ENCODE measurements around the gene MED29. TPM values are rescaled to one million over a fixed set of nuclear protein-coding genes. Genes with fewer than 3 reads are reported as not detected.

MED29 gene
- total RNA-seq, 2 donors from 2014 or later: 29.3 to 86.1 TPM

- DNase-seq (ENCODE audit: low spot score): no peak
- no peak for ATAC-seq (ENCODE audit: insufficient number of reproducible peaks, low FRiP score, low read depth)
- no peaks in the 10 kb centered on the region for H3K9me3 ChIP-seq
- H3K27me3 ChIP-seq (replicated peaks; ENCODE audit: insufficient read depth): no peaks in the 10 kb centered on the region
- TF ChIP-seq, protein P1, sequence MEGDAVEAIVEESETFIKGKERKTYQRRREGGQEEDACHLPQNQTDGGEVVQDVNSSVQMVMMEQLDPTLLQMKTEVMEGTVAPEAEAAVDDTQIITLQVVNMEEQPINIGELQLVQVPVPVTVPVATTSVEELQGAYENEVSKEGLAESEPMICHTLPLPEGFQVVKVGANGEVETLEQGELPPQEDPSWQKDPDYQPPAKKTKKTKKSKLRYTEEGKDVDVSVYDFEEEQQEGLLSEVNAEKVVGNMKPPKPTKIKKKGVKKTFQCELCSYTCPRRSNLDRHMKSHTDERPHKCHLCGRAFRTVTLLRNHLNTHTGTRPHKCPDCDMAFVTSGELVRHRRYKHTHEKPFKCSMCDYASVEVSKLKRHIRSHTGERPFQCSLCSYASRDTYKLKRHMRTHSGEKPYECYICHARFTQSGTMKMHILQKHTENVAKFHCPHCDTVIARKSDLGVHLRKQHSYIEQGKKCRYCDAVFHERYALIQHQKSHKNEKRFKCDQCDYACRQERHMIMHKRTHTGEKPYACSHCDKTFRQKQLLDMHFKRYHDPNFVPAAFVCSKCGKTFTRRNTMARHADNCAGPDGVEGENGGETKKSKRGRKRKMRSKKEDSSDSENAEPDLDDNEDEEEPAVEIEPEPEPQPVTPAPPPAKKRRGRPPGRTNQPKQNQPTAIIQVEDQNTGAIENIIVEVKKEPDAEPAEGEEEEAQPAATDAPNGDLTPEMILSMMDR (IDR thresholded peaks at IDR 0.05): no peak
- H3K4me1 ChIP-seq (ENCODE audit: control insufficient read depth in 1 of 2, low read depth in 2 of 2): peaks cover 5 to 19% of the 10 kb centered on the region in 2 donors
- H3K27ac ChIP-seq: no peak overlapping the region
- no peak overlapping the region for H3K4me3 ChIP-seq
- peaks cover 67% of the 10 kb centered on the region for H3K36me3 ChIP-seq
Observed at GRCh38 chr19:39384839-39385568, 6.2 kb upstream of the MED29 start.

GRCh38 chr19:39385629-39386411 is 5.4 kb upstream of the MED29 start:
- Histone ChIP-seq H3K36me3 (peaks cover 59% of the 10 kb centered on the region), H3K27me3 (replicated peaks; ENCODE audit: insufficient read depth) (no peaks in the 10 kb centered on the region), H3K9me3 (no peaks in the 10 kb centered on the region), H3K27ac (no peak overlapping the region), H3K4me1 (ENCODE audit: control insufficient read depth in 1 of 2, low read depth in 2 of 2) (peaks cover 7 to 24% of the 10 kb centered on the region in 2 donors), H3K4me3 (no peak overlapping the region)
- TF ChIP-seq, protein P1 (IDR thresholded peaks at IDR 0.05): no peak
- no peak for DNase-seq (ENCODE audit: low spot score)
- no peak for ATAC-seq (ENCODE audit: insufficient number of reproducible peaks, low FRiP score, low read depth)

- no peak overlapping the region for H3K27ac ChIP-seq
Observed at GRCh38 chr19:39386557-39386956, 4.6 kb upstream of the MED29 start.

GRCh38 chr19:39388657-39389056 is 2.5 kb upstream of the MED29 start:
- no peak overlapping the region for H3K27ac ChIP-seq
- H3K9me3 ChIP-seq: no peaks in the 10 kb centered on the region
- H3K36me3 ChIP-seq: peaks cover 38% of the 10 kb centered on the region
- H3K27me3 ChIP-seq (replicated peaks; ENCODE audit: insufficient read depth): no peaks in the 10 kb centered on the region
- peaks cover 16 to 38% of the 10 kb centered on the region in 2 donors for H3K4me1 ChIP-seq (ENCODE audit: control insufficient read depth in 1 of 2, low read depth in 2 of 2)
- ATAC-seq (ENCODE audit: insufficient number of reproducible peaks, low FRiP score, low read depth): no peak
- DNase-seq (ENCODE audit: low spot score): no peak
- H3K4me3 ChIP-seq: no peak overlapping the region
- TF ChIP-seq, protein P1 (IDR thresholded peaks at IDR 0.05): no peak

More at GRCh38 chr19:39386557-39386956, 4.6 kb upstream of the MED29 start:
- Histone ChIP-seq H3K9me3 (no peaks in the 10 kb centered on the region), H3K4me3 (no peak overlapping the region), H3K36me3 (peaks cover 51% of the 10 kb centered on the region), H3K4me1 (ENCODE audit: control insufficient read depth in 1 of 2, low read depth in 2 of 2) (peaks cover 7 to 26% of the 10 kb centered on the region in 2 donors), H3K27me3 (replicated peaks; ENCODE audit: insufficient read depth) (no peaks in the 10 kb centered on the region)
- DNase-seq (ENCODE audit: low spot score) (no peak), ATAC-seq (ENCODE audit: insufficient number of reproducible peaks, low FRiP score, low read depth) (no peak)
- TF ChIP-seq, protein P1 (IDR thresholded peaks at IDR 0.05): no peak

All from thoracic aorta (tissue), 2 donors.